Measurements from ENCODE around the gene MAP4.

MAP4 gene

GRCh38 chr3:48038971-48039481 is 22.8 kb upstream of the MAP4 start:
- Histone ChIP-seq H3K36me3 (ENCODE audit: insufficient read depth, low read length) (no peaks in the 10 kb centered on the region), H3K27ac (ENCODE audit: low read depth, low read length) (peak overlapping the region; percentile 60), H3K9ac (ENCODE audit: low read length) (no peak overlapping the region), H3K27me3 (ENCODE audit: control insufficient read depth in 1 of 2, insufficient read depth in 2 of 2, low read length in 2 of 2) (no peaks in the 10 kb centered on the region), H3K4me3 (ENCODE audit: low read depth in 1 of 2, low read length in 2 of 2) (no peak overlapping the region), H3K9me3 (ENCODE audit: low read length) (no peaks in the 10 kb centered on the region), H3K4me1 (ENCODE audit: insufficient read depth, low read length) (peaks cover 40% of the 10 kb centered on the region)

DNA sequence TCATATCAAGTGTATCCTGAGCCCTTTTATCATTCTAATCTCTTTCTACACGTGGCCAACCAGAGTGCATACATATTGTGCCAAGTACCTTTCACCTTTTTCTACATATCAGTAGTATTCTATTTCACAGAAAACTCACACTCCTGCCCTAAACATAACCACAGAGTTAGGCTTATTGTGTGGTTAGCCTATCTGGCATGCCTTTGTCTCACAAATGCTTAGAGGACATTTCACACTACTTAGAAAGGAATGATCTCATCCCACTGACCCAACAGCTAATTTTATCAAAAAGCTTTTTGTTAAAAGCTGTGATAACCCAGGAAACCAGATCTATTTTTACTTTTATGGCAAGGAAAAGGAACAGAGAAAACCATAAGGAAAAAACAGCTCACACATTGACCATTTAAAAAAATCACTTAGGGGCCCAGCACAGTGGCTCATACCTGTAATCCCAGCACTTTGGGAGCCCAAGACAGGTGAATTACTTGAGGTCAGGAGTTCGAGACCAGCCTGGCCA is 17.8 kb upstream of the MAP4 start:
- Histone ChIP-seq H3K4me3 (ENCODE audit: low read depth in 1 of 2, low read length in 2 of 2) (no peak overlapping the region), H3K36me3 (ENCODE audit: insufficient read depth, low read length) (no peaks in the 10 kb centered on the region), H3K9me3 (ENCODE audit: low read length) (no peaks in the 10 kb centered on the region), H3K4me1 (ENCODE audit: insufficient read depth, low read length) (peaks cover 50% of the 10 kb centered on the region), H3K27me3 (ENCODE audit: control insufficient read depth in 1 of 2, insufficient read depth in 2 of 2, low read length in 2 of 2) (no peaks in the 10 kb centered on the region), H3K27ac (ENCODE audit: low read depth, low read length) (no peak overlapping the region), H3K9ac (ENCODE audit: low read length) (no peak overlapping the region)

DNA sequence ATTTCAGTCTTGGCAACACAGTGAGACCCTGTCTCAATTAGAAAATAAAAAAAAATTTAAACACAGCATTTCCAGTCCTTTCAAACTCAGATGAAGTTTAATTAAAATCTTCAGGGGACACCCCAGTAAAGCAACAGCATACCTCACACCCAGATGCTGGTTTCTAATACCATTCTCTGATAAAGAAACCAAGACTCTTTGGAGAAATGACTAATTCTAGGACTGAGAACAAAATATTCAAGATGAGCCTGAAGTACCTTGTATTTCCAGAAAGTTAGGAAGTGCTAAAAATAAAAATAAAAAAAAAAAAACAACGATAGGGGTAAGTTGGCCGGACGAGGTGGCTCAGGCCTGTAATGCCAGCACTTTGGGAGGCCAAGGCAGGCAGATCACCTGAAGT is 14.0 kb upstream of the MAP4 start:
- H3K4me1 ChIP-seq (ENCODE audit: insufficient read depth, low read length): peaks cover 39% of the 10 kb centered on the region
- no peaks in the 10 kb centered on the region for H3K27me3 ChIP-seq (ENCODE audit: control insufficient read depth in 1 of 2, insufficient read depth in 2 of 2, low read length in 2 of 2)
- H3K9ac ChIP-seq (ENCODE audit: low read length): no peak overlapping the region
- no peak overlapping the region for H3K27ac ChIP-seq (ENCODE audit: low read depth, low read length)
- no peaks in the 10 kb centered on the region for H3K9me3 ChIP-seq (ENCODE audit: low read length)
- no peak overlapping the region for H3K4me3 ChIP-seq (ENCODE audit: low read depth in 1 of 2, low read length in 2 of 2)
- H3K36me3 ChIP-seq (ENCODE audit: insufficient read depth, low read length): no peaks in the 10 kb centered on the region

GRCh38 chr3:48026951-48027908 is 11.0 kb upstream of the MAP4 start:
- no peak overlapping the region for H3K4me3 ChIP-seq (ENCODE audit: low read depth in 1 of 2, low read length in 2 of 2)
- H3K27me3 ChIP-seq (ENCODE audit: control insufficient read depth in 1 of 2, insufficient read depth in 2 of 2, low read length in 2 of 2): no peaks in the 10 kb centered on the region
- H3K9ac ChIP-seq (ENCODE audit: low read length): no peak overlapping the region
- H3K27ac ChIP-seq (ENCODE audit: low read depth, low read length): no peak overlapping the region
- peaks cover 49% of the 10 kb centered on the region for H3K4me1 ChIP-seq (ENCODE audit: insufficient read depth, low read length)
- H3K9me3 ChIP-seq (ENCODE audit: low read length): no peaks in the 10 kb centered on the region
- H3K36me3 ChIP-seq (ENCODE audit: insufficient read depth, low read length): no peaks in the 10 kb centered on the region

- H3K27ac ChIP-seq (ENCODE audit: low read depth, low read length): no peak overlapping the region
- H3K36me3 ChIP-seq (ENCODE audit: insufficient read depth, low read length): no peaks in the 10 kb centered on the region
- H3K9me3 ChIP-seq (ENCODE audit: low read length): no peaks in the 10 kb centered on the region
- H3K27me3 ChIP-seq (ENCODE audit: control insufficient read depth in 1 of 2, insufficient read depth in 2 of 2, low read length in 2 of 2): no peaks in the 10 kb centered on the region
- peaks cover 54% of the 10 kb centered on the region for H3K4me1 ChIP-seq (ENCODE audit: insufficient read depth, low read length)
- no peak overlapping the region for H3K9ac ChIP-seq (ENCODE audit: low read length)
- no peak overlapping the region for H3K4me3 ChIP-seq (ENCODE audit: low read depth in 1 of 2, low read length in 2 of 2)
These were observed 9.9 kb upstream of the MAP4 start for GRCh38 chr3:48026098-48026497.

GRCh38 chr3:48024401-48024800 is 8.2 kb upstream of the MAP4 start:
- H3K4me3 ChIP-seq (ENCODE audit: low read depth in 1 of 2, low read length in 2 of 2): no peak overlapping the region
- no peaks in the 10 kb centered on the region for H3K9me3 ChIP-seq (ENCODE audit: low read length)
- H3K9ac ChIP-seq (ENCODE audit: low read length): no peak overlapping the region
- no peaks in the 10 kb centered on the region for H3K36me3 ChIP-seq (ENCODE audit: insufficient read depth, low read length)
- H3K4me1 ChIP-seq (ENCODE audit: insufficient read depth, low read length): peaks cover 44% of the 10 kb centered on the region
- H3K27me3 ChIP-seq (ENCODE audit: control insufficient read depth in 1 of 2, insufficient read depth in 2 of 2, low read length in 2 of 2): no peaks in the 10 kb centered on the region
- H3K27ac ChIP-seq (ENCODE audit: low read depth, low read length): no peak overlapping the region

DNA sequence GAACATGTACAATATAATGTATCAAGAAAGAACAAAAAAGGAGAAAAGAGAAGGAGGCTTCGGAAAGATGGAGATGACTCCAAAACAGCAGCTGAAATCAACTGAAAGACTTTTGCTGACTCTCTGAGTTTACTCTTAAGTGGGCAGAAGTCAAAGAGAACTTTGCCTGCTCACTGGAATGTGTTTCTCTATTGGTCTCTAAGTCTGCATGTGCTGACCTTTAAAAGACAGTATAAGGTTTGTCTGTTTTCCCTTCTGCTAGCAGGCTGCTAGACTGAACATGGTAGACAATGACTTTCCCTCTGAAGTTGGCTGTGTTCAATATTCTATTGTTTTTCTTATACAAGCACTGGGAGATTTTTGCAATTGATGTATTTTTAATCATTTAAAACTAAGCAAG is 7.2 kb upstream of the MAP4 start:
- H3K27ac ChIP-seq (ENCODE audit: low read depth, low read length): peak overlapping the region; percentile 30
- peaks cover 47% of the 10 kb centered on the region for H3K4me1 ChIP-seq (ENCODE audit: insufficient read depth, low read length)
- H3K9ac ChIP-seq (ENCODE audit: low read length): no peak overlapping the region

GRCh38 chr3:48022178-48022577 is 6.0 kb upstream of the MAP4 start:
- Histone ChIP-seq H3K9me3 (ENCODE audit: low read length) (no peaks in the 10 kb centered on the region), H3K27me3 (ENCODE audit: control insufficient read depth in 1 of 2, insufficient read depth in 2 of 2, low read length in 2 of 2) (no peaks in the 10 kb centered on the region), H3K9ac (ENCODE audit: low read length) (no peak overlapping the region), H3K36me3 (ENCODE audit: insufficient read depth, low read length) (no peaks in the 10 kb centered on the region), H3K4me3 (ENCODE audit: low read depth in 1 of 2, low read length in 2 of 2) (no peak overlapping the region), H3K4me1 (ENCODE audit: insufficient read depth, low read length) (peaks cover 41% of the 10 kb centered on the region), H3K27ac (ENCODE audit: low read depth, low read length) (no peak overlapping the region)

More for the DNA sequence above, 7.2 kb upstream of the MAP4 start:
- Histone ChIP-seq H3K36me3 (ENCODE audit: insufficient read depth, low read length) (no peaks in the 10 kb centered on the region), H3K27me3 (ENCODE audit: control insufficient read depth in 1 of 2, insufficient read depth in 2 of 2, low read length in 2 of 2) (no peaks in the 10 kb centered on the region), H3K9me3 (ENCODE audit: low read length) (no peaks in the 10 kb centered on the region), H3K4me3 (ENCODE audit: low read depth in 1 of 2, low read length in 2 of 2) (no peak overlapping the region)

- Histone ChIP-seq H3K4me1 (ENCODE audit: insufficient read depth, low read length) (peaks cover 54% of the 10 kb centered on the region), H3K9me3 (ENCODE audit: low read length) (no peaks in the 10 kb centered on the region)
These were observed 2.6 kb upstream of the MAP4 start for GRCh38 chr3:48018841-48019240.

GRCh38 chr3:48015431-48016180 is 610 bp downstream of the MAP4 start:
- Histone ChIP-seq H3K9ac (ENCODE audit: low read length) (no peak overlapping the region), H3K4me3 (ENCODE audit: low read depth in 1 of 2, low read length in 2 of 2) (no peak overlapping the region), H3K9me3 (ENCODE audit: low read length) (no peaks in the 10 kb centered on the region), H3K4me1 (ENCODE audit: insufficient read depth, low read length) (peaks cover 63% of the 10 kb centered on the region), H3K36me3 (ENCODE audit: insufficient read depth, low read length) (no peaks in the 10 kb centered on the region), H3K27me3 (ENCODE audit: control insufficient read depth in 1 of 2, insufficient read depth in 2 of 2, low read length in 2 of 2) (no peaks in the 10 kb centered on the region), H3K27ac (ENCODE audit: low read depth, low read length) (peak overlapping the region; percentile 72)

More at GRCh38 chr3:48018841-48019240, 2.6 kb upstream of the MAP4 start:
- no peak overlapping the region for H3K4me3 ChIP-seq (ENCODE audit: low read depth in 1 of 2, low read length in 2 of 2)
- H3K9ac ChIP-seq (ENCODE audit: low read length): no peak overlapping the region
- H3K27ac ChIP-seq (ENCODE audit: low read depth, low read length): no peak overlapping the region
- no peaks in the 10 kb centered on the region for H3K27me3 ChIP-seq (ENCODE audit: control insufficient read depth in 1 of 2, insufficient read depth in 2 of 2, low read length in 2 of 2)
- no peaks in the 10 kb centered on the region for H3K36me3 ChIP-seq (ENCODE audit: insufficient read depth, low read length)

- Histone ChIP-seq H3K27me3 (ENCODE audit: control insufficient read depth in 1 of 2, insufficient read depth in 2 of 2, low read length in 2 of 2) (no peaks in the 10 kb centered on the region), H3K27ac (ENCODE audit: low read depth, low read length) (peak overlapping the region; percentile 71), H3K9ac (ENCODE audit: low read length) (peak overlapping the region; percentile 47), H3K4me1 (ENCODE audit: insufficient read depth, low read length) (peaks cover 63% of the 10 kb centered on the region), H3K9me3 (ENCODE audit: low read length) (no peaks in the 10 kb centered on the region), H3K4me3 (ENCODE audit: low read depth in 1 of 2, low read length in 2 of 2) (no peak overlapping the region), H3K36me3 (ENCODE audit: insufficient read depth, low read length) (no peaks in the 10 kb centered on the region)
These were observed 1.9 kb downstream of the MAP4 start for GRCh38 chr3:48014358-48014757.

All from muscle layer of colon (tissue), 2 donors.